ENCODE results near the gene CUEDC1.
A peak's percentile ranks its signal among the peaks of the same experiment; 100 is the strongest.

CUEDC1 gene

DNA sequence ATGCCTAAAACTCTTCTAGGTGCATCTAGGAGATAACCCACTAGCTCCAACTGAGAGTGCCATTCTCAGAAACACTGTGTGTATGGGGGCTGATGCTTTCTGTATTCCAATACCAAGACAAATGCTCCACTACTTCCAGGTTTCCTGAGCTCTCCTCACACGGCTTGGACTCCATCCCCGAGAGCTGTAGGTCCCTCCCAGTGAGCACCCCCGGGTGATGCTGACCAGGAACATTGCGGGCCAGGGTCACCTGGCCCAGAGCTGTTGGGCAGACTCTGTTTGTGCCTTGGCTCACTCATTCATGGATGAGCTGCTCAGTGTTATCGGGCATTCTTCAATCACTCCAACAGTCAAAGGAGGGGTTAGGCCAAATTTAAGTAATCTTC lies 7.0 kb downstream of the CUEDC1 start:
- H3K36me3 ChIP-seq (ENCODE audit: low read depth) = no peaks in the 10 kb centered on the region
- H3K9me3 ChIP-seq (ENCODE audit: severe bottlenecking) = no peaks in the 10 kb centered on the region
- TF ChIP-seq, protein P1, sequence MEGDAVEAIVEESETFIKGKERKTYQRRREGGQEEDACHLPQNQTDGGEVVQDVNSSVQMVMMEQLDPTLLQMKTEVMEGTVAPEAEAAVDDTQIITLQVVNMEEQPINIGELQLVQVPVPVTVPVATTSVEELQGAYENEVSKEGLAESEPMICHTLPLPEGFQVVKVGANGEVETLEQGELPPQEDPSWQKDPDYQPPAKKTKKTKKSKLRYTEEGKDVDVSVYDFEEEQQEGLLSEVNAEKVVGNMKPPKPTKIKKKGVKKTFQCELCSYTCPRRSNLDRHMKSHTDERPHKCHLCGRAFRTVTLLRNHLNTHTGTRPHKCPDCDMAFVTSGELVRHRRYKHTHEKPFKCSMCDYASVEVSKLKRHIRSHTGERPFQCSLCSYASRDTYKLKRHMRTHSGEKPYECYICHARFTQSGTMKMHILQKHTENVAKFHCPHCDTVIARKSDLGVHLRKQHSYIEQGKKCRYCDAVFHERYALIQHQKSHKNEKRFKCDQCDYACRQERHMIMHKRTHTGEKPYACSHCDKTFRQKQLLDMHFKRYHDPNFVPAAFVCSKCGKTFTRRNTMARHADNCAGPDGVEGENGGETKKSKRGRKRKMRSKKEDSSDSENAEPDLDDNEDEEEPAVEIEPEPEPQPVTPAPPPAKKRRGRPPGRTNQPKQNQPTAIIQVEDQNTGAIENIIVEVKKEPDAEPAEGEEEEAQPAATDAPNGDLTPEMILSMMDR (IDR thresholded peaks at IDR 0.05; ENCODE audit: poor library complexity, severe bottlenecking) = no peak
- no peak for DNase-seq (ENCODE audit: low spot score)
- no peaks in the 10 kb centered on the region for H3K27me3 ChIP-seq (ENCODE audit: insufficient read depth, poor library complexity, severe bottlenecking)
- H3K4me1 ChIP-seq (ENCODE audit: insufficient read depth, poor library complexity, severe bottlenecking) = peaks cover 80% of the 10 kb centered on the region
- no peak overlapping the region for H3K4me3 ChIP-seq (ENCODE audit: severe bottlenecking)
- no peak; the same call in 2 of the 3 replicates for ATAC-seq (ENCODE audit: low read depth)
- peak overlapping the region; percentile 96 for H3K27ac ChIP-seq (ENCODE audit: poor library complexity, severe bottlenecking)

DNA sequence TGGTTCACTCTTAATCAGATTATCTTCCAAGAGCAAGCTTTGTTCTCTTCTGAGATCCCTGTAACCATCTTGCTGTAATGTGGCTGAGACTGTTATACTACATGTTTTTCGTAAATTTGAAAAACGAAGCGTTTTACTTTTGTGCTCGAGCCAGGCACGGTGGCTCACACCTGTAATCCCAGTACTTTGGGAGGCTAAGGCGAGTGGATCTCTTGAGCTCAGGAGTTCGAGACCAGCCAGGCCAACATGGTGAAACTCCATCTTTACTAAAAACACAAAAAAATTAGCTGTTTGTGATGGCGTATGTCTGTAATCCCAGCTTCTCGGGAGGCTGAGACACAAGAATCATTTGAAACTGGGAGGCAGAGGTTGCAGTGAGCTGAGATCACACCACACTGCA lies 7.8 kb downstream of the CUEDC1 start:
- Histone ChIP-seq H3K4me1 (ENCODE audit: insufficient read depth, poor library complexity, severe bottlenecking) (peaks cover 76% of the 10 kb centered on the region), H3K4me3 (ENCODE audit: severe bottlenecking) (peak overlapping the region; percentile 6)
- TF ChIP-seq, protein P1 (IDR thresholded peaks at IDR 0.05; ENCODE audit: poor library complexity, severe bottlenecking) = no peak

DNA sequence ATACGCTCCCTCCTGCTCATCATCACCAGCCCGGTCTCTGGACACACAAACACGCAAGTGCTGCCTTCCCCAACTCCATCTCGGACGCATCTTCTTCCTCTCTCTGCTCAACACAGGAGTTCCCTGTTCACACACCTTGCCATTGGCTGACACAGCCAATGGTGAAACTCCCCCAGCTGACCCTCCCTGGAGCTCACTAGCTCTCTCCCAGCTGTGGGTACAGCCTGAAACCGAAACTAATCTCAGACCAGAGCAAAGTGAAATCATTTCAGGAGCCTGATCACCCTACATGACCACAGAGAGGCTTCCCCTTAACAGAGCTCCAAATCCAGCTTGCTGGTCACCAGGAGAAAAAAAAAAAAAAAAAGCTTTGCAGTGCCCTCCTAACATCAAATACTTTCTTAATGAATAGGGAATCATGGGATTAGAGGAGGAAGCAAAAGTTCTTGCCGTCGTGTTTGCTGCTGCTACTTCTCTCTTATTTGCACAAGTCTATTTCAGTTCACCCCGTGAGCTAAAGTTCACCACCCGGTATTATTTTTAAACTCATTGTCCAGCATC lies 8.3 kb downstream of the CUEDC1 start:
- H3K36me3 ChIP-seq (ENCODE audit: low read depth) = no peaks in the 10 kb centered on the region
- H3K27ac ChIP-seq (ENCODE audit: poor library complexity, severe bottlenecking) = peak overlapping the region; percentile 96
- H3K4me3 ChIP-seq (ENCODE audit: severe bottlenecking) = peak overlapping the region; percentile 6
- no peaks in the 10 kb centered on the region for H3K9me3 ChIP-seq (ENCODE audit: severe bottlenecking)
- ATAC-seq (ENCODE audit: low read depth) (peak; percentile 68), DNase-seq (ENCODE audit: low spot score) (no peak)
- peaks cover 71% of the 10 kb centered on the region for H3K4me1 ChIP-seq (ENCODE audit: insufficient read depth, poor library complexity, severe bottlenecking)
- TF ChIP-seq, protein P1 (IDR thresholded peaks at IDR 0.05; ENCODE audit: poor library complexity, severe bottlenecking) = no peak
- H3K27me3 ChIP-seq (ENCODE audit: insufficient read depth, poor library complexity, severe bottlenecking) = no peaks in the 10 kb centered on the region

More for the DNA sequence above, 7.8 kb downstream of the CUEDC1 start:
- DNase-seq (ENCODE audit: low spot score) = no peak
- H3K9me3 ChIP-seq (ENCODE audit: severe bottlenecking) = no peaks in the 10 kb centered on the region
- H3K27me3 ChIP-seq (ENCODE audit: insufficient read depth, poor library complexity, severe bottlenecking) = no peaks in the 10 kb centered on the region
- no peaks in the 10 kb centered on the region for H3K36me3 ChIP-seq (ENCODE audit: low read depth)
- no peak for ATAC-seq (ENCODE audit: low read depth)
- peak overlapping the region; percentile 96 for H3K27ac ChIP-seq (ENCODE audit: poor library complexity, severe bottlenecking)

DNA sequence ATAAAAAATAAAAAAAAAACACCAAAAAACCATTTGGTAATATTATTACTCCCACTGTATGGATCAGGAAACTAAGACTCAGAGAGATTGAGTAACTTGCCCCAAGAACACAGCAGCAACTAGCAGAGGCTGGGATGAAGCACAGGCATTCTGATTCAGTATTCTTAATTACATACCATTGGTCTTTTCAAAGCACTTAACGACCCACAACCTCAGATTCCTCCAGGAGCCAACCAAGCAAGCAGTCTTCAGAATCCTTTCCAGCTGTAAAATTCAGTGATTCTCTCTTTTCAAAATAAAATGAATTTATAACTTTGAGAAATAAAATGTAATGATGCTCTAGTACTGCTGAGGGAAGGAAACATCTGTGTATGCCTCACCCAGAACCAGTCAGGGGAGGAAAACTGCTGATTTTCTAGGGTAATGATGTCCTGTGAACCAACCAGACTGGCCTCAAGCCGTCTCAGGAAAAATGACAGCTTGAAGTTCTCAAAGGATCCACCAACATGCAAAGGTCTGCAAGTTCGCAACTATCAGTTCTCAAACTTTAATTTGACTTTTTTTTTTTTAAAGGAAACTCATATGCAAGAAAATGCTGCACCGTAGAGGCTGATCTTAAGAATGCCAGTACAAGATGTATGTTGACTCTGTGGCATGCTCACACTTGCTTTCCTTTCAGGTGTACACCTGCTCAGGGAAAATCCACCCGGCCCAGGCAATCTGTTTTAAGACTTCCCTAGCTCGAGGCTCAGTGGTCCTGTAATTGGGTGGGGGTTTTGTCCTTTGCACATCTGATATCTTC lies 9.0 kb downstream of the CUEDC1 start:
- DNase-seq (ENCODE audit: low spot score) (no peak), ATAC-seq (ENCODE audit: low read depth) (peak; percentile 62)
- Histone ChIP-seq H3K36me3 (ENCODE audit: low read depth) (no peaks in the 10 kb centered on the region), H3K4me1 (ENCODE audit: insufficient read depth, poor library complexity, severe bottlenecking) (peaks cover 69% of the 10 kb centered on the region), H3K4me3 (ENCODE audit: severe bottlenecking) (peak overlapping the region; percentile 6), H3K9me3 (ENCODE audit: severe bottlenecking) (no peaks in the 10 kb centered on the region), H3K27ac (ENCODE audit: poor library complexity, severe bottlenecking) (peak overlapping the region; percentile 96), H3K27me3 (ENCODE audit: insufficient read depth, poor library complexity, severe bottlenecking) (no peaks in the 10 kb centered on the region)
- TF ChIP-seq, protein P1 (IDR thresholded peaks at IDR 0.05; ENCODE audit: poor library complexity, severe bottlenecking) = peak; percentile 31

DNA sequence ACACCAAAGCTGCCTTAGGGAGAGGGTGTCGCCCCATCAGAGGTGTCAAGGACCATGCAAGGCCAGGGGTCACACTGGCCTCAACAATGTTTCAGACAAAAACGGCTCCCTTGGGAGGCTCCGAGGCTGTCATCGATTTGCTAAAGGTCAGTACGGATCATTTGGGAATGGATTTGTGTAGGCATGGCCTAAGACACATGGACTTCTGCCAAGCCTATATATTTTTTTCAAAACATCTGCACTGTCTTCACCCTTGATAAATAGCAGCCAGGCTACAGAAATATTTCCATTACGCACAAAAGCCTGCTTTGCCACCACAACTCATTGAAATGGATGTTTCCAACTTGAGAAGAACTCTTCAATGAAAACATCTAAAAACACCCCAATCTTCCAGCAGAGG lies 10.3 kb downstream of the CUEDC1 start:
- DNase-seq (ENCODE audit: low spot score) (no peak), ATAC-seq (ENCODE audit: low read depth) (no peak)
- Histone ChIP-seq H3K27me3 (ENCODE audit: insufficient read depth, poor library complexity, severe bottlenecking) (no peaks in the 10 kb centered on the region), H3K4me1 (ENCODE audit: insufficient read depth, poor library complexity, severe bottlenecking) (peaks cover 57% of the 10 kb centered on the region), H3K9me3 (ENCODE audit: severe bottlenecking) (no peaks in the 10 kb centered on the region), H3K4me3 (ENCODE audit: severe bottlenecking) (no peak overlapping the region), H3K36me3 (ENCODE audit: low read depth) (no peaks in the 10 kb centered on the region), H3K27ac (ENCODE audit: poor library complexity, severe bottlenecking) (peak overlapping the region; percentile 96)
- TF ChIP-seq, protein P1 (IDR thresholded peaks at IDR 0.05; ENCODE audit: poor library complexity, severe bottlenecking) = no peak

Measured in RWPE2 (cell line).